Vagina (tissue), 2 donors: Measurements from ENCODE around the gene ZMYND8.

Source experiments
- POLR2A ChIP-seq, 2 donors: fragments of 450-650 bp; IDR thresholded peaks; one replicate each; pipeline ENCODE4 v1.6.1; 2017; ENCODE audit warnings: antibody characterized with exemption in 2 of 2, mild to moderate bottlenecking in 2 of 2, moderate library complexity in 2 of 2
- POLR2AphosphoS5 ChIP-seq, 2 donors: sonication (generic); formaldehyde crosslinking; IDR thresholded peaks; one replicate each; pipeline ENCODE4 v1.9.0; 2017; ENCODE audit warnings: antibody characterized with exemption in 2 of 2, mild to moderate bottlenecking in 2 of 2, low read depth in 1 of 2; ENCODE audit not compliant: insufficient read depth in 1 of 2
- TF ChIP-seq, protein P1 (sequence below), 3 experiments: fragments of 450-650 bp in 2 of 3; fragments of 200-600 bp in 1 of 3; sonication (generic) in 1 of 3; IDR thresholded peaks; one replicate each; pipeline ENCODE4 v1.5.1; 2017 to 2019; ENCODE audit warnings: antibody characterized with exemption in 3 of 3, mild to moderate bottlenecking in 2 of 3, moderate library complexity in 2 of 3

DNA sequence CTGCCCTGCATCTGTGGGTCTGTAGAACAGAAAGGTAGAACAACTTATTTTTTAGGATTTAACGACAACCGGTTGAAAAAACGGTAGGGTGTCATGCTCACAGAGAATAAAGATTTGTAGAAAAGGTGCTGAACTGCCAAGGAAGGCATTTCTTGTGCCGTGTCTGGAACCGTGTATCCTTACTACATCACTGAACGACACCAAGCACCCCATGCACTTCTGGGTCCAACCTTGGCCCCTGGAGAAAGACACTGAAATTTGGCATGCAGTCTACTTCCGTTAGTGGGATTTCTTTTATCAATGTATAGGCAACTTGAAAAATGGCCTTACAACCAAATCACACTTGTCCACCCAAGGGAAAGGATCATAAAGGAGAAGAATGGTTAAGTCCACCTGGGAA lies 145.5 kb downstream of the ZMYND8 start:
- TF ChIP-seq, protein P1, sequence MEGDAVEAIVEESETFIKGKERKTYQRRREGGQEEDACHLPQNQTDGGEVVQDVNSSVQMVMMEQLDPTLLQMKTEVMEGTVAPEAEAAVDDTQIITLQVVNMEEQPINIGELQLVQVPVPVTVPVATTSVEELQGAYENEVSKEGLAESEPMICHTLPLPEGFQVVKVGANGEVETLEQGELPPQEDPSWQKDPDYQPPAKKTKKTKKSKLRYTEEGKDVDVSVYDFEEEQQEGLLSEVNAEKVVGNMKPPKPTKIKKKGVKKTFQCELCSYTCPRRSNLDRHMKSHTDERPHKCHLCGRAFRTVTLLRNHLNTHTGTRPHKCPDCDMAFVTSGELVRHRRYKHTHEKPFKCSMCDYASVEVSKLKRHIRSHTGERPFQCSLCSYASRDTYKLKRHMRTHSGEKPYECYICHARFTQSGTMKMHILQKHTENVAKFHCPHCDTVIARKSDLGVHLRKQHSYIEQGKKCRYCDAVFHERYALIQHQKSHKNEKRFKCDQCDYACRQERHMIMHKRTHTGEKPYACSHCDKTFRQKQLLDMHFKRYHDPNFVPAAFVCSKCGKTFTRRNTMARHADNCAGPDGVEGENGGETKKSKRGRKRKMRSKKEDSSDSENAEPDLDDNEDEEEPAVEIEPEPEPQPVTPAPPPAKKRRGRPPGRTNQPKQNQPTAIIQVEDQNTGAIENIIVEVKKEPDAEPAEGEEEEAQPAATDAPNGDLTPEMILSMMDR (IDR thresholded peaks at IDR 0.05), result no peak
- TF ChIP-seq POLR2A (IDR thresholded peaks at IDR 0.05), result no peak
- TF ChIP-seq POLR2AphosphoS5 (IDR thresholded peaks at IDR 0.05; ENCODE audit: insufficient read depth in 1 of 2, low read depth in 1 of 2), result no peak
